SHP77 treated with DMSO at 0.1 percent for 48 hours (cell line): ENCODE data around the gene CDK10.
A peak's percentile ranks its signal among the peaks of the same experiment; 100 is the strongest.
"Not testable (repeated sequence)": the region's sequence is repeated elsewhere in the genome, so short reads cannot be mapped to it uniquely, and the experiment has no call there.

Experiments used
- DNase-seq: peaks from one replicate; lab custom pipeline; 2025; lab: John Stamatoyannopoulos, UW

CDK10 gene

GRCh38 chr16:89686520-89687091 is at the start of gene CDK10:
TSS of gene CDK10 (plus strand) at chr16:89686689. CDS start at chr16:89686711, 22 bp downstream.
- peak; percentile 85 for DNase-seq

GRCh38 chr16:89637379-89637778 is 49.1 kb upstream of the CDK10 start:
- DNase-seq = no peak

- no peak for DNase-seq
Measured at GRCh38 chr16:89638455-89638854, 48.0 kb upstream of the CDK10 start.

GRCh38 chr16:89639385-89639784 is 47.1 kb upstream of the CDK10 start:
- DNase-seq = no peak

- no peak for DNase-seq
Measured at GRCh38 chr16:89641458-89642119, 44.9 kb upstream of the CDK10 start.

- DNase-seq = no peak
Measured at GRCh38 chr16:89642574-89642973, 43.9 kb upstream of the CDK10 start.

- no peak for DNase-seq
Measured at GRCh38 chr16:89643769-89644300, 42.7 kb upstream of the CDK10 start.

- DNase-seq = no peak
Measured at GRCh38 chr16:89645122-89645521, 41.4 kb upstream of the CDK10 start.

- DNase-seq = no peak
Measured at GRCh38 chr16:89646270-89646669, 40.2 kb upstream of the CDK10 start.

GRCh38 chr16:89646906-89647305 is 39.6 kb upstream of the CDK10 start:
- no peak for DNase-seq

GRCh38 chr16:89651584-89651983 is 34.9 kb upstream of the CDK10 start:
- no peak for DNase-seq

- no peak for DNase-seq
Measured at GRCh38 chr16:89653656-89654295, 32.7 kb upstream of the CDK10 start.

- no peak for DNase-seq
Measured at GRCh38 chr16:89655062-89655643, 31.3 kb upstream of the CDK10 start.

- DNase-seq = no peak
Measured at GRCh38 chr16:89656435-89657121, 29.9 kb upstream of the CDK10 start.

GRCh38 chr16:89657442-89658220 is 28.9 kb upstream of the CDK10 start, which contains the start of the genes CHMP1A and SPATA33:
TSS of gene CHMP1A (minus strand) at chr16:89657708. CDS start at chr16:89657588, 120 bp downstream.
TSS of gene SPATA33 (plus strand) at chr16:89657836. CDS start at chr16:89657912, 76 bp downstream.
- DNase-seq = peak; percentile 38

- DNase-seq = no peak
Measured at GRCh38 chr16:89658221-89658879, 28.1 kb upstream of the CDK10 start.

- no peak for DNase-seq
Measured at GRCh38 chr16:89660146-89660545, 26.3 kb upstream of the CDK10 start.

GRCh38 chr16:89661215-89661614 is 25.3 kb upstream of the CDK10 start:
- DNase-seq = no peak

GRCh38 chr16:89664238-89664637 is 22.3 kb upstream of the CDK10 start:
- DNase-seq = not testable (repeated sequence)

- peak; percentile 7 for DNase-seq
Measured at GRCh38 chr16:89667000-89667399, 19.5 kb upstream of the CDK10 start.

GRCh38 chr16:89667633-89668032 is 18.9 kb upstream of the CDK10 start:
- no peak for DNase-seq
